Activated T-cell treated with anti-CD3 and anti-CD28 coated beads for 24 hours (primary cell): ENCODE measurements around the gene CALML4.
"Not testable (repeated sequence)": the region's sequence is repeated elsewhere in the genome, so short reads cannot be mapped to it uniquely, and the experiment has no call there.

ENCODE experiments used
- DNase-seq: peaks from one replicate; pipeline ENCODE4 v3.0.0-alpha.2; 2020; ENCODE audit warnings: low read depth

CALML4 gene

GRCh38 chr15:68208136-68208535, 3.0 kb upstream of the CALML4 start:
- no peak for DNase-seq

GRCh38 chr15:68207176-68207935, 2.2 kb upstream of the CALML4 start:
- no peak for DNase-seq

GRCh38 chr15:68206711-68207151, 1.6 kb upstream of the CALML4 start:
- DNase-seq = no peak

- DNase-seq = no peak
These were observed 915 bp upstream of the CALML4 start for GRCh38 chr15:68205954-68206539.

GRCh38 chr15:68205558-68205944, 419 bp upstream of the CALML4 start:
- DNase-seq = no peak

- no peak for DNase-seq
These were observed 771 bp downstream of the CALML4 start for GRCh38 chr15:68204361-68204760.

- DNase-seq = no peak
These were observed 1.2 kb downstream of the CALML4 start for GRCh38 chr15:68203956-68204355.

GRCh38 chr15:68203486-68203885, 1.6 kb downstream of the CALML4 start:
- DNase-seq = no peak

GRCh38 chr15:68202994-68203393, 2.1 kb downstream of the CALML4 start:
- not testable (repeated sequence) for DNase-seq

GRCh38 chr15:68201879-68202261, 3.3 kb downstream of the CALML4 start:
- DNase-seq = no peak

GRCh38 chr15:68201153-68201878, 3.8 kb downstream of the CALML4 start:
- no peak for DNase-seq

GRCh38 chr15:68200016-68200861, 4.9 kb downstream of the CALML4 start:
- no peak for DNase-seq

GRCh38 chr15:68199340-68199739, 5.8 kb downstream of the CALML4 start:
- no peak for DNase-seq

GRCh38 chr15:68197661-68198437, 7.3 kb downstream of the CALML4 start:
- DNase-seq = no peak

GRCh38 chr15:68197170-68197492, 8.0 kb downstream of the CALML4 start:
- DNase-seq = no peak

- DNase-seq = no peak
These were observed 8.5 kb downstream of the CALML4 start for GRCh38 chr15:68196445-68197169.

GRCh38 chr15:68195336-68196112, 9.6 kb downstream of the CALML4 start:
- no peak for DNase-seq

GRCh38 chr15:68192804-68193486, 12.2 kb downstream of the CALML4 start:
- no peak for DNase-seq

GRCh38 chr15:68192117-68192516, 13.0 kb downstream of the CALML4 start:
- DNase-seq = no peak

- DNase-seq = no peak
These were observed 13.6 kb downstream of the CALML4 start for GRCh38 chr15:68191555-68191954.
